Activated CD8-positive, alpha-beta memory T cell treated with anti-CD3 and anti-CD28 coated beads, Interleukin-2, amount 50 U/mL, for 48 hours (primary cell): ENCODE data around the gene AK6.
"Not testable (repeated sequence)": the region's sequence is repeated elsewhere in the genome, so short reads cannot be mapped to it uniquely, and the experiment has no call there.

Source experiments
- DNase-seq: peaks from one replicate; pipeline ENCODE4 v3.0.0-alpha.2; 2020

Gene AK6

GRCh38 chr5:69334793-69335268 lies 34.5 kb downstream of the AK6 start:
- peak; percentile 84 for DNase-seq

GRCh38 chr5:69333668-69334315 lies 35.5 kb downstream of the AK6 start:
- not testable (repeated sequence) for DNase-seq

GRCh38 chr5:69331528-69332445 lies 37.5 kb downstream of the AK6 start:
- no peak for DNase-seq

GRCh38 chr5:69329905-69330489 lies 39.3 kb downstream of the AK6 start:
- no peak for DNase-seq

GRCh38 chr5:69326365-69326764 lies 43.0 kb downstream of the AK6 start:
- DNase-seq, result no peak

GRCh38 chr5:69317391-69317790 lies 51.9 kb downstream of the AK6 start:
- no peak for DNase-seq

GRCh38 chr5:69315972-69316371 lies 53.3 kb downstream of the AK6 start:
- no peak for DNase-seq

GRCh38 chr5:69313428-69313827 lies 55.9 kb downstream of the AK6 start:
- no peak for DNase-seq

GRCh38 chr5:69312459-69313160 lies 56.7 kb downstream of the AK6 start:
- no peak for DNase-seq

- DNase-seq, result no peak
These were observed 59.9 kb downstream of the AK6 start for GRCh38 chr5:69309380-69309779.

- no peak for DNase-seq
These were observed 61.2 kb downstream of the AK6 start for GRCh38 chr5:69308046-69308553.

GRCh38 chr5:69305512-69305911 lies 63.8 kb downstream of the AK6 start:
- DNase-seq, result no peak
